Karpas-422 (cell line): ENCODE data around the gene KRT7. TPM values are rescaled to one million over a fixed set of nuclear protein-coding genes. Genes with fewer than 3 reads are reported as not detected.

Experiments used
- DNase-seq: peaks from one replicate; pipeline ENCODE4 v3.0.0-alpha.2; 2015
- H2AFZ ChIP-seq: fragments of 200-600 bp; sonication (generic); 2 replicates; pipeline ENCODE4 v1.6.1; 2014; ENCODE audit warnings: antibody characterized with exemption, low read length, mixed read lengths
- H3K27ac ChIP-seq: fragments of 200-600 bp; sonication (generic); 2 replicates; pipeline ENCODE4 v1.5.1; 2014; ENCODE audit warnings: mild to moderate bottlenecking, low read length, moderate library complexity
- H3K27me3 ChIP-seq: fragments of 200-600 bp; sonication (generic); 2 replicates; pipeline ENCODE4 v1.6.1; 2014; ENCODE audit warnings: low read length, mixed read lengths
- H3K36me3 ChIP-seq: fragments of 200-600 bp; sonication (generic); 2 replicates; pipeline ENCODE4 v1.6.1; 2014; ENCODE audit warnings: low read length, mixed read lengths; ENCODE audit not compliant: insufficient read depth
- H3K4me1 ChIP-seq: fragments of 200-600 bp; sonication (generic); 2 replicates; pipeline ENCODE4 v1.6.1; 2014; ENCODE audit warnings: mild to moderate bottlenecking, low read length, mixed read lengths
- H3K4me2 ChIP-seq: fragments of 200-600 bp; sonication (generic); 2 replicates; pipeline ENCODE4 v1.6.1; 2014; ENCODE audit warnings: low read length, low read depth, mild to moderate bottlenecking; ENCODE audit not compliant: poor library complexity, severe bottlenecking
- H3K4me3 ChIP-seq: fragments of 200-600 bp; sonication (generic); 2 replicates; pipeline ENCODE4 v1.5.1; 2014; ENCODE audit warnings: mild to moderate bottlenecking, antibody characterized with exemption, low read length, mixed read lengths
- H3K79me2 ChIP-seq: fragments of 200-600 bp; sonication (generic); 2 replicates; pipeline ENCODE4 v1.6.1; 2014; ENCODE audit warnings: mild to moderate bottlenecking, low read length, mixed read lengths
- H3K9ac ChIP-seq: fragments of 200-600 bp; sonication (generic); 2 replicates; pipeline ENCODE4 v1.6.0; 2014; ENCODE audit warnings: low read length
- H3K9me2 ChIP-seq: fragments of 200-600 bp; sonication (generic), shearing (Covaris generic); replicated peaks from 2 replicates; pipeline ENCODE4 v1.6.0; 2014; ENCODE audit warnings: mild to moderate bottlenecking, low read length, moderate library complexity; ENCODE audit not compliant: insufficient read depth
- H3K9me3 ChIP-seq: fragments of 300-700, 200-600 bp; sonication (generic); 2 replicates; pipeline ENCODE4 v1.6.1; 2014; ENCODE audit warnings: low read length, mixed read lengths
- H4K20me1 ChIP-seq: fragments of 200-600 bp; sonication (generic); 2 replicates; pipeline ENCODE4 v1.6.1; 2014; ENCODE audit warnings: mild to moderate bottlenecking, antibody characterized with exemption, low read length, low read depth; ENCODE audit not compliant: insufficient read depth
- total RNA-seq: library from RNA; depleted of rRNA; stranded (reverse); fragments of >200 nt; shearing (Covaris generic); gene quantifications from 2 replicates; pipeline ENCODE4 v1.2.3, GENCODE V29; 2014; ENCODE audit warnings: low replicate concordance

Gene KRT7
- total RNA-seq, 1 experiment from 2014 or later, result not detected

- Histone ChIP-seq H3K4me2 (no peak overlapping the region), H2AFZ (no peak overlapping the region), H3K27me3 (no peaks in the 10 kb centered on the region), H3K79me2 (no peaks in the 10 kb centered on the region), H4K20me1 (no peaks in the 10 kb centered on the region), H3K27ac (no peak overlapping the region), H3K9me3 (no peaks in the 10 kb centered on the region), H3K4me1 (no peaks in the 10 kb centered on the region), H3K4me3 (no peak overlapping the region), H3K9me2 (no peaks in the 10 kb centered on the region), H3K9ac (no peak overlapping the region), H3K36me3 (no peaks in the 10 kb centered on the region)
- no peak for DNase-seq
Observed at GRCh38 chr12:52234223-52234810, 1.3 kb downstream of the KRT7 start.

- no peak overlapping the region for H3K27ac ChIP-seq
- H3K9me2 ChIP-seq, result no peaks in the 10 kb centered on the region
- H3K27me3 ChIP-seq, result no peaks in the 10 kb centered on the region
- H3K9me3 ChIP-seq, result no peaks in the 10 kb centered on the region
- no peak overlapping the region for H3K9ac ChIP-seq
- H3K4me2 ChIP-seq, result no peak overlapping the region
- no peak overlapping the region for H2AFZ ChIP-seq
- no peak overlapping the region for H3K4me3 ChIP-seq
- H3K4me1 ChIP-seq, result no peaks in the 10 kb centered on the region
- H3K79me2 ChIP-seq, result no peaks in the 10 kb centered on the region
- H3K36me3 ChIP-seq, result no peaks in the 10 kb centered on the region
- H4K20me1 ChIP-seq, result no peaks in the 10 kb centered on the region
- DNase-seq, result no peak
Observed at GRCh38 chr12:52235001-52235764, 2.1 kb downstream of the KRT7 start.

DNA sequence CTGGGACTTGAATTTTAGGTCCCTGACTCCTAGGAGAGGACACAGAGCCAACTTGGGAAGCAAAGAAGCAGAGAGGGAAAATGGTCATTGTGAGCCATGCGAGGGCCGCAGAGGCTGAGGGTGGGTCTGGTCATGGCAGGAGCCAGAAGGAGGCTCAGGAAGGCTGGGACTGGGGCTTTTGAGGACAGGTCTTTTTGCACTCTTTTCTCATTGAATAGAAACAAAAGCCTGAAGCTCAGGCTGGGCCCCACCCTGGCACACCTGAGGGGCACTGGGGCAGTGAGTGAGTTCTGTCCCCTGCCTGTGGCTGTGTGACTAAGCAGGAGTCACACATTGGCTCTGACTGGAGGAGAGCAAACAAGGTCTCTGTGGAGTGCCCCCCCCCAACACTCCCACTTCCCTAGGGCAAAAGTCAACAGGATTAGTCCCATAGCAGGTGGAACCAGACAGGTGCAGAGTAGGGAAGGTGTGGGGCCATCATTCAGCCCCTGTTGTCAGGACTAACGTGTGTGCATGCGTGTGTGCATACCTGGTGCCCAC, 2.8 kb downstream of the KRT7 start:
- H2AFZ ChIP-seq, result no peak overlapping the region
- H3K9me3 ChIP-seq, result no peaks in the 10 kb centered on the region
- H3K4me3 ChIP-seq, result no peak overlapping the region
- H3K27me3 ChIP-seq, result no peaks in the 10 kb centered on the region
- no peak for DNase-seq
- no peaks in the 10 kb centered on the region for H4K20me1 ChIP-seq
- no peaks in the 10 kb centered on the region for H3K79me2 ChIP-seq
- no peak overlapping the region for H3K9ac ChIP-seq
- no peaks in the 10 kb centered on the region for H3K4me1 ChIP-seq
- no peak overlapping the region for H3K27ac ChIP-seq
- H3K9me2 ChIP-seq, result no peaks in the 10 kb centered on the region
- no peaks in the 10 kb centered on the region for H3K36me3 ChIP-seq
- no peak overlapping the region for H3K4me2 ChIP-seq

- Histone ChIP-seq H3K4me2 (no peak overlapping the region), H3K9me2 (no peaks in the 10 kb centered on the region), H3K79me2 (no peaks in the 10 kb centered on the region), H2AFZ (no peak overlapping the region), H3K27ac (no peak overlapping the region), H3K4me3 (no peak overlapping the region), H3K9me3 (no peaks in the 10 kb centered on the region), H3K27me3 (no peaks in the 10 kb centered on the region), H4K20me1 (no peaks in the 10 kb centered on the region), H3K36me3 (no peaks in the 10 kb centered on the region), H3K4me1 (no peaks in the 10 kb centered on the region), H3K9ac (no peak overlapping the region)
- DNase-seq, result no peak
Observed at GRCh38 chr12:52236386-52237050, 3.5 kb downstream of the KRT7 start.

GRCh38 chr12:52238207-52238840, 5.3 kb downstream of the KRT7 start:
- no peaks in the 10 kb centered on the region for H3K27me3 ChIP-seq
- H3K4me2 ChIP-seq, result no peak overlapping the region
- DNase-seq, result no peak
- no peak overlapping the region for H3K27ac ChIP-seq
- no peak overlapping the region for H3K4me3 ChIP-seq
- H3K9ac ChIP-seq, result no peak overlapping the region
- H3K9me3 ChIP-seq, result no peaks in the 10 kb centered on the region
- H4K20me1 ChIP-seq, result 0 out of 2 replicates have a peak, but pooled peaks cover 3% of the 10 kb centered on the region
- no peaks in the 10 kb centered on the region for H3K4me1 ChIP-seq
- no peaks in the 10 kb centered on the region for H3K36me3 ChIP-seq
- H3K9me2 ChIP-seq, result no peaks in the 10 kb centered on the region
- H2AFZ ChIP-seq, result no peak overlapping the region
- H3K79me2 ChIP-seq, result no peaks in the 10 kb centered on the region

GRCh38 chr12:52238916-52239646, 6.0 kb downstream of the KRT7 start:
- Histone ChIP-seq H3K27me3 (no peaks in the 10 kb centered on the region), H4K20me1 (0 out of 2 replicates have a peak, but pooled peaks cover 6% of the 10 kb centered on the region), H3K9me2 (no peaks in the 10 kb centered on the region), H3K79me2 (no peaks in the 10 kb centered on the region), H2AFZ (no peak overlapping the region), H3K4me1 (no peaks in the 10 kb centered on the region), H3K9me3 (no peaks in the 10 kb centered on the region), H3K36me3 (no peaks in the 10 kb centered on the region), H3K9ac (no peak overlapping the region), H3K27ac (no peak overlapping the region), H3K4me3 (no peak overlapping the region), H3K4me2 (no peak overlapping the region)
- DNase-seq, result no peak

- Histone ChIP-seq H3K27me3 (no peaks in the 10 kb centered on the region), H4K20me1 (0 out of 2 replicates have a peak, but pooled peaks cover 6% of the 10 kb centered on the region), H3K4me1 (no peaks in the 10 kb centered on the region), H3K4me2 (no peak overlapping the region), H3K9ac (no peak overlapping the region), H3K9me2 (no peaks in the 10 kb centered on the region), H3K79me2 (no peaks in the 10 kb centered on the region), H3K36me3 (no peaks in the 10 kb centered on the region), H2AFZ (no peak overlapping the region), H3K27ac (no peak overlapping the region), H3K9me3 (no peaks in the 10 kb centered on the region), H3K4me3 (no peak overlapping the region)
- DNase-seq, result no peak
Observed at GRCh38 chr12:52239767-52240166, 6.7 kb downstream of the KRT7 start.
